AG09319 (cell line): ENCODE results near the gene C1QTNF4.
A peak's percentile ranks its signal among the peaks of the same experiment; 100 is the strongest.

Experiments used
- DNase-seq: peaks from one replicate; pipeline ENCODE4 v3.0.0-alpha.2; 2010; ENCODE audit warnings: low read depth; ENCODE audit errors: extremely low read depth
- CTCF ChIP-seq: IDR thresholded peaks from 2 replicates; pipeline ENCODE4 v1.5.1; 2011; ENCODE audit warnings: low read depth, mild to moderate bottlenecking, inconsistent platforms, low read length, moderate library complexity

Gene C1QTNF4

GRCh38 chr11:47572715-47573255 is 21.4 kb downstream of the C1QTNF4 start:
- no peak for DNase-seq
- no peak for TF ChIP-seq CTCF

DNA sequence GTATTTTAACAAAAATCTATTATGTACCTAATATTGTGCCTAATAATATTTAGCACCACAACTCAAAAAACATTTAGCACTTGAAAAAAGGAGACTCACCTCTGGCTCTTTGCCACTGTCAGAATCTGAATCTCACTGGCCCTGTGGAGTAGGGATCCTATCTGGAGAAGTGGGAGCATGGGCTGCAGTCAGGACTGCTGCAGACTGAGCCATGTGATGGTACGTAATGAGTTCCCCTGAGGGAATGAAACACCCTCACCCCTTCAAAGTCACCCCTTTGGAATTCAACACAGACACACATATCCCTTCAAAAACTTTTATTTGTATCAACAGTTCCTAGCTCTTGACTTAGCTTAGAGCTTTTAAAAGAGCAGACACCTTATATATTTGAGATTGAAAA is 22.3 kb downstream of the C1QTNF4 start:
- TF ChIP-seq CTCF = no peak
- no peak for DNase-seq

DNA sequence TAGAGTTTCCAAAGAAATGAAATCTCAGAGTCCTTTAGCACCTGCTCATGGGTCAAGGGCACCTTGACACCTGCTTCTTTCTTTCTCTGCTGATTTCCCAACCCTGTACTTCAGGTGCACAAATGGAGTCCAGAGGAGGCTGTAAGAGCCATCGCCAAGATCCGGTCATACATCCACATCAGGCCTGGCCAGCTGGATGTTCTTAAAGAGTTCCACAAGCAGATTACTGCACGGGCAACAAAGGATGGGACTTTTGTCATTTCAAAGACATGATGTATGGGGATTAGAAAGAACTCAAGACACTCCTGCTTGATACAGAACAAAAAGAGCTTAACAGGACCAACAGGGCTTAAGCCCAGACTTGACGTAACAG is 22.9 kb downstream of the C1QTNF4 start:
- no peak for DNase-seq
- no peak for TF ChIP-seq CTCF

DNA sequence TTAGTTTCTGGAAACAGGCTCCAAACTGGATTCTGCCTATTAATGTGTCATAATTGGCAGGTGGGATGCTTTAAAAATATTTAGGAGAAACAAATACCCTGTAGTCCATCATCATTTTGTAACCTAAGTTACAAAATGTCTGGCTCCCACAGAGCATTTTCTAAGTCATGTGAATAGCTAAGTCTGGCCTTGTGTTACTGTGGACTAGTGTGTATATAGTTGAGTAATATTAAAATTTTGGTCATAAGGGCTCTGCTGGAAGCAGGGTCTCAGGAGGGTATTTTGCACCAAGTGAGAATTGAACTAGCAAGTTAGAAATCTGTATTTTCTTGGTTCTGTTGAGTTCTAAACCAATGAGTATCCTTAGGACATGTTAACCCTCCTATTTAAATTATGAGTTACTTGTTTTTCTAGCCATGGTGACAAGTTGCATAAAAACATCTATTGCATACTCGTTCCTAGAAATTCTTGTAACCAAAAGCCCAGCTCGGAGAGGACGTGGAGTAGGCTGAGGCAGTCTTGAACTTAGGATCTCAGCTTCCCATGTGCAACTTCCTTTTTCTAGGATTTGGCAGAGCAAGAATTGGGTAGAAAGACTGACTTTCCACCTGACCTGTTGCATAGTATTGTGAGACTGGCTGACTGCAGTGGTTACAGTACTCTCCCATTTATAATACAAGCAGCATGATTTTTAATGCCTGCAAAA is 23.4 kb downstream of the C1QTNF4 start:
- DNase-seq = no peak
- TF ChIP-seq CTCF = no peak

DNA sequence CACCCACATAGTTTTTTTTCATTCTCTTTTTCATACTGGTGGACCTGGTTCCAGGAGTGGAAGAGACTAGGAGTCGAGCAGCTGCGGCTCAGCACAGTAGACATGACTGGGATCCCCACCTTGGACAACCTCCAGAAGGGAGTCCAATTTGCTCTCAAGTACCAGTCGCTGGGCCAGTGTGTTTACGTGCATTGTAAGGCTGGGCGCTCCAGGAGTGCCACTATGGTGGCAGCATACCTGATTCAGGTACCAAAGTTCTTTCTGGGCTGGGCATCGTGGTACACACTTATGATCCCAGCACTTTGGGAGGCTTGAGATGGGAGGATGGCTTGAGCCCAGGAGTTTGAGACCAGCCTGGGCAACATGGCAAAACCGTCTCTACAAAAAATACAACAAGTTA is 24.6 kb downstream of the C1QTNF4 start:
- no peak for TF ChIP-seq CTCF
- DNase-seq = no peak

GRCh38 chr11:47566149-47566698 is 28.0 kb downstream of the C1QTNF4 start:
- no peak for DNase-seq
- TF ChIP-seq CTCF = no peak

GRCh38 chr11:47565340-47566148 is 28.7 kb downstream of the C1QTNF4 start, which contains the start of gene PTPMT1:
PTPMT1 (plus strand) TSS chr11:47565599; CDS start chr11:47565623, 24 bp downstream.
- no peak for TF ChIP-seq CTCF
- peak; percentile 30 for DNase-seq
